ENCODE data around the gene PHYHIPL.

DNA sequence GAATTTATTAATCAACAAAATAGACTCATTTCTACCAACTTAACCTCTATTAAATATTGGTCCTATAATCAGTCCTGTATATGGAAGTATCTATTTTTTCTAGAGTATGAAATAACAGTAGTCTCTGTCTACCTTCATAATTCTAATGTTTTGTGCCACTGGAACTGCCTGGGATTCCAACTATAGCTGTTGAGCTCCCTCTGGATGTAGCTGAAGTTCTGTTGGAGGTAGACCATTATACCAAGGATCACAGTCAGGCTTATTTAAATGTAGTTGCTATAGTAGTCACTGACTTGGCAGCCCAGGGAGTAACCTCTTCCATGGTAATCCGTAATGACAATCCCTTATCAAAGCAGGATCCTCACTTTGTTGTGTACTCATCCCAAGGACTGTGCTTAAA is 48.5 kb upstream of the PHYHIPL start:
- TF ChIP-seq, protein P1, sequence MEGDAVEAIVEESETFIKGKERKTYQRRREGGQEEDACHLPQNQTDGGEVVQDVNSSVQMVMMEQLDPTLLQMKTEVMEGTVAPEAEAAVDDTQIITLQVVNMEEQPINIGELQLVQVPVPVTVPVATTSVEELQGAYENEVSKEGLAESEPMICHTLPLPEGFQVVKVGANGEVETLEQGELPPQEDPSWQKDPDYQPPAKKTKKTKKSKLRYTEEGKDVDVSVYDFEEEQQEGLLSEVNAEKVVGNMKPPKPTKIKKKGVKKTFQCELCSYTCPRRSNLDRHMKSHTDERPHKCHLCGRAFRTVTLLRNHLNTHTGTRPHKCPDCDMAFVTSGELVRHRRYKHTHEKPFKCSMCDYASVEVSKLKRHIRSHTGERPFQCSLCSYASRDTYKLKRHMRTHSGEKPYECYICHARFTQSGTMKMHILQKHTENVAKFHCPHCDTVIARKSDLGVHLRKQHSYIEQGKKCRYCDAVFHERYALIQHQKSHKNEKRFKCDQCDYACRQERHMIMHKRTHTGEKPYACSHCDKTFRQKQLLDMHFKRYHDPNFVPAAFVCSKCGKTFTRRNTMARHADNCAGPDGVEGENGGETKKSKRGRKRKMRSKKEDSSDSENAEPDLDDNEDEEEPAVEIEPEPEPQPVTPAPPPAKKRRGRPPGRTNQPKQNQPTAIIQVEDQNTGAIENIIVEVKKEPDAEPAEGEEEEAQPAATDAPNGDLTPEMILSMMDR (conservative IDR thresholded peaks at IDR 0.05; ENCODE audit: low read length), result no peak
- no peak for TF ChIP-seq EZH2phosphoT487 (IDR thresholded peaks at IDR 0.05; ENCODE audit: borderline replicate concordance, low read depth, low read length)

All from OCI-LY7 (cell line).